K562 (cell line): ENCODE measurements around the gene BZW2. TPM values are rescaled to one million over a fixed set of nuclear protein-coding genes. Genes with fewer than 3 reads are reported as not detected.

ENCODE experiments used
- ARID1B ChIP-seq: fragments of 450-650 bp; IDR thresholded peaks from 2 replicates; pipeline ENCODE4 v1.6.1; 2016; ENCODE audit warnings: antibody characterized with exemption, mild to moderate bottlenecking, inconsistent platforms
- ATF7 ChIP-seq: fragments of 450-650 bp; IDR thresholded peaks from 2 replicates; pipeline ENCODE4 v1.7.1; 2014; ENCODE audit warnings: mild to moderate bottlenecking, moderate library complexity
- DDX20 ChIP-seq: fragments of 450-650 bp; IDR thresholded peaks from 2 replicates; pipeline ENCODE4 v1.6.1; 2016; ENCODE audit warnings: missing genetic modification characterization, low read depth, mild to moderate bottlenecking, missing compliant biosample characterization, moderate library complexity
- E2F5 ChIP-seq: sonication (generic); formaldehyde crosslinking; IDR thresholded peaks from 2 replicates; pipeline ENCODE4 v1.8.0; 2022; ENCODE audit warnings: mild to moderate bottlenecking, missing genetic modification reagents
- FOXA1 ChIP-seq: fragments of 450-650 bp; IDR thresholded peaks from 2 replicates; pipeline ENCODE4 v1.6.1; 2016; ENCODE audit warnings: mild to moderate bottlenecking, borderline replicate concordance
- HNRNPLL ChIP-seq: fragments of 200-400 bp; formaldehyde crosslinking; IDR thresholded peaks from 2 replicates; pipeline ENCODE4 v1.6.1; 2017; ENCODE audit warnings: low read length, low read depth, mild to moderate bottlenecking; ENCODE audit not compliant: poor library complexity, severe bottlenecking
- KDM1A ChIP-seq, 2 experiments: fragments of 450-650 bp; IDR thresholded peaks; 2 replicates each; pipeline ENCODE4 v1.6.1; 2016; ENCODE audit warnings: mild to moderate bottlenecking in 2 of 2
- LARP7 ChIP-seq: fragments of 450-650 bp; IDR thresholded peaks from 2 replicates; pipeline ENCODE4 v1.6.1; 2016
- MBD2 ChIP-seq: sonication (generic); IDR thresholded peaks from 2 replicates; pipeline ENCODE4 v1.6.1; 2016; ENCODE audit warnings: low read depth, borderline replicate concordance
- MCM3 ChIP-seq: fragments of 450-650 bp; IDR thresholded peaks from 2 replicates; pipeline ENCODE4 v1.6.1; 2016
- NCOA6 ChIP-seq: fragments of 450-650 bp; IDR thresholded peaks from 2 replicates; pipeline ENCODE4 v1.6.1; 2017; ENCODE audit warnings: mild to moderate bottlenecking
- NFXL1 ChIP-seq: fragments of 450-650 bp; formaldehyde crosslinking; IDR thresholded peaks from 2 replicates; pipeline ENCODE4 v1.4.0; 2021; ENCODE audit warnings: mild to moderate bottlenecking
- NR2C2 ChIP-seq, 2 experiments: fragments of 200-800 bp in 1 of 2; sonication (Bioruptor generic) in 1 of 2; sonication (generic) in 1 of 2; formaldehyde crosslinking in 1 of 2; IDR thresholded peaks; 2 replicates each; pipeline versions ENCODE4 v1.6.1 to v1.8.0; 2016 to 2022; ENCODE audit warnings: mild to moderate bottlenecking in 1 of 2, missing compliant biosample characterization in 1 of 2, missing genetic modification characterization in 1 of 2, missing genetic modification reagents in 1 of 2
- POLR2AphosphoS2 ChIP-seq: IDR thresholded peaks from 2 replicates; pipeline ENCODE4 v1.6.1; 2012; ENCODE audit warnings: low read length, improper control_type of control experiment
- RAD51 ChIP-seq: fragments of 450-650 bp; IDR thresholded peaks from 2 replicates; pipeline ENCODE4 v1.7.1; 2016; ENCODE audit warnings: low read depth, mild to moderate bottlenecking, borderline replicate concordance
- SIN3B ChIP-seq: fragments of 450-650 bp; IDR thresholded peaks from 2 replicates; pipeline ENCODE4 v1.6.1; 2017; ENCODE audit warnings: low read depth, mild to moderate bottlenecking, moderate library complexity
- SRSF3 ChIP-seq: fragments of 200-400 bp; formaldehyde crosslinking; IDR thresholded peaks from 2 replicates; pipeline ENCODE4 v1.6.1; 2016; ENCODE audit warnings: mild to moderate bottlenecking, low read length, moderate library complexity; ENCODE audit not compliant: insufficient read depth
- TFAM ChIP-seq: fragments of 250-450 bp; sonication (Bioruptor Pico); conservative IDR thresholded peaks from 2 replicates; pipeline ENCODE4 v1.5.0; 2021; ENCODE audit warnings: mild to moderate bottlenecking, moderate library complexity
- ZFPM2 ChIP-seq: fragments of 250-450 bp; sonication (Bioruptor Pico); IDR thresholded peaks from 2 replicates; pipeline ENCODE4 v1.5.1; 2022; ENCODE audit warnings: mild to moderate bottlenecking
- ZNF24 ChIP-seq: fragments of 450-650 bp; IDR thresholded peaks from 2 replicates; pipeline ENCODE4 v1.6.1; 2016
- ZNF318 ChIP-seq, 2 experiments: fragments of 450-650 bp; IDR thresholded peaks; 2 replicates each; pipeline ENCODE4 v1.6.1; 2016; ENCODE audit warnings: mild to moderate bottlenecking in 2 of 2, borderline replicate concordance in 1 of 2, low read depth in 1 of 2, moderate library complexity in 1 of 2
- ZNF766 ChIP-seq: fragments of 200-800 bp; sonication (Bioruptor generic); conservative IDR thresholded peaks from 2 replicates; pipeline ENCODE4 v1.6.1; 2016; ENCODE audit warnings: missing genetic modification characterization, missing compliant biosample characterization
- polyA plus RNA-seq, 8 experiments: library from polyadenylated mRNA; depleted of rRNA in 4 of 8; stranded (reverse) in 5 of 8; unstranded in 3 of 8; fragments of >200 nt; fragmentation: Nextera tagmentation in 2 of 8; fragmentation: Illumina TruSeq in 1 of 8; extraction: Ambion mirVana in 2 of 8; extraction: Trizol in 1 of 8; gene quantifications; 2 replicates each; pipeline versions ENCODE4 v1.2.1 to v1.2.3, GENCODE V29; 2011 to 2014; ENCODE audit warnings: inconsistent platforms in 1 of 8, missing spikeins in 1 of 8
- total RNA-seq, 7 experiments: library from RNA; depleted of rRNA in 6 of 7; stranded (reverse); fragments of >200 nt in 6 of 7; fragmentation: Illumina TruSeq in 2 of 7; extraction: Trizol in 2 of 7; gene quantifications; 2 replicates each; pipeline versions ENCODE4 v1.2.1 to v1.2.3, GENCODE V29; 2011 to 2021; ENCODE audit warnings: low replicate concordance in 1 of 7

BZW2 gene
- total and polyA plus RNA-seq, 9 of the 15 experiments (the other 6 are each of a cell fraction or from before 2014, with no cell fraction given), result 140 to 316 (median 173) TPM

GRCh38 chr7:16657656-16658279, 11.8 kb downstream of the BZW2 start (continued):
- peak in 1 of 2 experiments; percentile 77; a peak in 2 of 4 replicates for TF ChIP-seq ZNF318 (IDR thresholded peaks at IDR 0.05; ENCODE audit: borderline replicate concordance in 1 of 2, low read depth in 1 of 2)
- no peak for TF ChIP-seq HNRNPLL
- TF ChIP-seq KDM1A (IDR thresholded peaks at IDR 0.05), result peak; percentile 70 to 83
- TF ChIP-seq MBD2, result no peak
- TF ChIP-seq POLR2AphosphoS2, result no peak
- no peak for TF ChIP-seq NR2C2 (CRISPR knock-in tag; IDR thresholded peaks at IDR 0.05)
- 0 out of 2 replicates have a peak, but pooled peaks have one; percentile 58 for TF ChIP-seq NR2C2 (tag; IDR thresholded peaks at IDR 0.05)
- no peak for TF ChIP-seq SRSF3
- TF ChIP-seq NCOA6, result no peak
- TF ChIP-seq ARID1B, result peak; percentile 84
- TF ChIP-seq FOXA1, result no peak
- no peak for TF ChIP-seq DDX20 (tag)
- TF ChIP-seq TFAM (CRISPR knock-in tag), result no peak
- TF ChIP-seq SIN3B, result no peak
- no peak for TF ChIP-seq LARP7
- TF ChIP-seq RAD51, result peak; percentile 8; the same call in 1 of the 2 replicates
- TF ChIP-seq MCM3, result no peak
- peak; percentile 63; the same call in 1 of the 2 replicates for TF ChIP-seq ZNF24
- TF ChIP-seq ATF7, result peak; percentile 95
- TF ChIP-seq E2F5 (CRISPR knock-in tag), result no peak
- TF ChIP-seq NFXL1 (CRISPR knock-in tag), result no peak
- no peak for TF ChIP-seq ZFPM2 (CRISPR knock-in tag)
- TF ChIP-seq ZNF766 (CRISPR knock-in tag), result peak; percentile 64
